SIG-M5 (cell line): Measurements from ENCODE around the gene C2CD2.
"Not testable (repeated sequence)": the region's sequence is repeated elsewhere in the genome, so short reads cannot be mapped to it uniquely, and the experiment has no call there.

ENCODE experiments used
- DNase-seq: peaks from one replicate; lab custom pipeline; 2025; lab: John Stamatoyannopoulos, UW

C2CD2 gene

GRCh38 chr21:41953831-41954653 lies at the start of gene C2CD2:
Gene C2CD2, minus strand, starts transcription at chr21:41954018. Its CDS starts 370 bp downstream, at chr21:41953648.
- DNase-seq: no peak

GRCh38 chr21:42003051-42003461 lies 49.2 kb upstream of the C2CD2 start:
- no peak for DNase-seq

GRCh38 chr21:42002421-42002958 lies 48.7 kb upstream of the C2CD2 start:
- DNase-seq: no peak

- no peak for DNase-seq
Measured at GRCh38 chr21:42001781-42002180, 48.0 kb upstream of the C2CD2 start.

GRCh38 chr21:42000908-42001307 lies 47.1 kb upstream of the C2CD2 start:
- DNase-seq: no peak

- DNase-seq: no peak
Measured at GRCh38 chr21:41997657-41998056, 43.8 kb upstream of the C2CD2 start.

GRCh38 chr21:41995577-41995976 lies 41.8 kb upstream of the C2CD2 start:
- no peak for DNase-seq

- DNase-seq: not testable (repeated sequence)
Measured at GRCh38 chr21:41994613-41995012, 40.8 kb upstream of the C2CD2 start.

GRCh38 chr21:41993744-41994143 lies 39.9 kb upstream of the C2CD2 start:
- DNase-seq: no peak

GRCh38 chr21:41992576-41992975 lies 38.8 kb upstream of the C2CD2 start:
- DNase-seq: no peak

GRCh38 chr21:41991659-41992058 lies 37.8 kb upstream of the C2CD2 start:
- DNase-seq: no peak

- DNase-seq: no peak
Measured at GRCh38 chr21:41989698-41990097, 35.9 kb upstream of the C2CD2 start.

GRCh38 chr21:41987310-41987709 lies 33.5 kb upstream of the C2CD2 start:
- DNase-seq: no peak

- no peak for DNase-seq
Measured at GRCh38 chr21:41985662-41986416, 32.0 kb upstream of the C2CD2 start.

GRCh38 chr21:41983229-41983628 lies 29.4 kb upstream of the C2CD2 start:
- no peak for DNase-seq

GRCh38 chr21:41980561-41980960 lies 26.7 kb upstream of the C2CD2 start:
- DNase-seq: no peak

GRCh38 chr21:41979751-41980369 lies 26.0 kb upstream of the C2CD2 start:
- DNase-seq: no peak

GRCh38 chr21:41979335-41979734 lies 25.5 kb upstream of the C2CD2 start:
- DNase-seq: no peak

GRCh38 chr21:41977034-41977950 lies 23.5 kb upstream of the C2CD2 start:
- DNase-seq: no peak

GRCh38 chr21:41976611-41977010 lies 22.8 kb upstream of the C2CD2 start:
- DNase-seq: no peak
